ENCODE results near the gene GIGYF2.

GIGYF2 gene

GRCh38 chr2:232789082-232789481, 92.0 kb downstream of the GIGYF2 start:
- TF ChIP-seq ZFX (IDR thresholded peaks at IDR 0.05) (no peak), CTCF (conservative IDR thresholded peaks at IDR 0.05) (no peak)
- H3K27ac ChIP-seq, result no peak overlapping the region

- no peak overlapping the region for H3K27ac ChIP-seq
Observed at GRCh38 chr2:232791518-232791917, 94.4 kb downstream of the GIGYF2 start.

GRCh38 chr2:232793271-232793670, 96.1 kb downstream of the GIGYF2 start:
- no peak overlapping the region for H3K27ac ChIP-seq
- TF ChIP-seq ZFX (IDR thresholded peaks at IDR 0.05), result no peak
- no peak for TF ChIP-seq CTCF (conservative IDR thresholded peaks at IDR 0.05)

More at GRCh38 chr2:232791518-232791917, 94.4 kb downstream of the GIGYF2 start:
- TF ChIP-seq ZFX (IDR thresholded peaks at IDR 0.05) (no peak), CTCF (conservative IDR thresholded peaks at IDR 0.05) (no peak)

- H3K27ac ChIP-seq, result no peak overlapping the region
- TF ChIP-seq ZFX (IDR thresholded peaks at IDR 0.05) (no peak), CTCF (conservative IDR thresholded peaks at IDR 0.05) (no peak)
Observed at GRCh38 chr2:232794981-232795380, 97.8 kb downstream of the GIGYF2 start.

GRCh38 chr2:232795920-232796319, 98.8 kb downstream of the GIGYF2 start:
- no peak overlapping the region for H3K27ac ChIP-seq
- TF ChIP-seq ZFX (IDR thresholded peaks at IDR 0.05) (no peak), CTCF (conservative IDR thresholded peaks at IDR 0.05) (no peak)

- H3K27ac ChIP-seq, result no peak overlapping the region
- TF ChIP-seq CTCF (conservative IDR thresholded peaks at IDR 0.05) (no peak), ZFX (IDR thresholded peaks at IDR 0.05) (no peak)
Observed at GRCh38 chr2:232798187-232798586, 101.1 kb downstream of the GIGYF2 start.

- H3K27ac ChIP-seq, result no peak overlapping the region
- TF ChIP-seq CTCF (conservative IDR thresholded peaks at IDR 0.05) (no peak), ZFX (IDR thresholded peaks at IDR 0.05) (no peak)
Observed at GRCh38 chr2:232800166-232800565, 103.0 kb downstream of the GIGYF2 start.
